Measurements from ENCODE around the gene WSCD2. TPM values are rescaled to one million over a fixed set of nuclear protein-coding genes. Genes with fewer than 3 reads are reported as not detected.

Gene WSCD2
- total RNA-seq, 1 donor from 2014 or later, result 1.4 TPM

DNA sequence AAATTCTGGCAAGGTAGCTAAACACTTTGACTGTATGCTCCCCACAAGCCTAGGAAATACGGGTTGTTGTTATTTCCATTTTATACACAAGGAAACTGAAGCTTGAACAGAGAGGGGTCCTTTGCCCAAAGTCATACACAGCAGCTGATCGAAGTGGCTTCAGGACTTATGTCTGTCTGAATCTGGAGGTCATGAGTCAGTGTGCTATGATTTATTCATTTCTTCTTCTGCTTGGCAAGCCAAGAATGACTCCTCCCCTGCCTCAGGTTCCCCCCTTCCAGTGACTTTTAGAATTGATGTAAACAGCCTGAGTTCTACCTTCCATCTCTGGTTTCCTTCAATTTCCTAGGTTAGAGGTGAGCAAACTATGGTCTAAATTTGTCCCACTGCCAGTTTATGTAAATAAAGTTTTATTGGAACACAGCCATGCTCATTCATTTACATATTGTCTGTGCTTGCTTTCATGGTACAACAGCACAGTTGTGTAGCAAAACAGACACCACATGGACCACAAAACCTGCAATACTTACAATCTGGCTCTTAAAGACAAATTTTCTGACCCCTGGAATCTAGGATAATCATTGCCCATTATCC lies 34.9 kb upstream of the WSCD2 start:
- H3K36me3 Mint-ChIP-seq (ENCODE audit: unreplicated experiment), result no peaks in the 10 kb centered on the region
- no peaks in the 10 kb centered on the region for H3K9me3 Mint-ChIP-seq (ENCODE audit: unreplicated experiment)
- peaks cover 4% of the 10 kb centered on the region for H3K27me3 Mint-ChIP-seq (ENCODE audit: unreplicated experiment)
- no peak overlapping the region for H3K4me3 Mint-ChIP-seq (ENCODE audit: unreplicated experiment)
- no peak for DNase-seq
- no peaks in the 10 kb centered on the region for H3K4me1 Mint-ChIP-seq (ENCODE audit: low read depth, unreplicated experiment)
- TF ChIP-seq, protein P1, sequence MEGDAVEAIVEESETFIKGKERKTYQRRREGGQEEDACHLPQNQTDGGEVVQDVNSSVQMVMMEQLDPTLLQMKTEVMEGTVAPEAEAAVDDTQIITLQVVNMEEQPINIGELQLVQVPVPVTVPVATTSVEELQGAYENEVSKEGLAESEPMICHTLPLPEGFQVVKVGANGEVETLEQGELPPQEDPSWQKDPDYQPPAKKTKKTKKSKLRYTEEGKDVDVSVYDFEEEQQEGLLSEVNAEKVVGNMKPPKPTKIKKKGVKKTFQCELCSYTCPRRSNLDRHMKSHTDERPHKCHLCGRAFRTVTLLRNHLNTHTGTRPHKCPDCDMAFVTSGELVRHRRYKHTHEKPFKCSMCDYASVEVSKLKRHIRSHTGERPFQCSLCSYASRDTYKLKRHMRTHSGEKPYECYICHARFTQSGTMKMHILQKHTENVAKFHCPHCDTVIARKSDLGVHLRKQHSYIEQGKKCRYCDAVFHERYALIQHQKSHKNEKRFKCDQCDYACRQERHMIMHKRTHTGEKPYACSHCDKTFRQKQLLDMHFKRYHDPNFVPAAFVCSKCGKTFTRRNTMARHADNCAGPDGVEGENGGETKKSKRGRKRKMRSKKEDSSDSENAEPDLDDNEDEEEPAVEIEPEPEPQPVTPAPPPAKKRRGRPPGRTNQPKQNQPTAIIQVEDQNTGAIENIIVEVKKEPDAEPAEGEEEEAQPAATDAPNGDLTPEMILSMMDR (IDR thresholded peaks at IDR 0.05; ENCODE audit: partially characterized antibody, unreplicated experiment), result no peak
- no peak overlapping the region for H3K27ac Mint-ChIP-seq (ENCODE audit: unreplicated experiment)

DNA sequence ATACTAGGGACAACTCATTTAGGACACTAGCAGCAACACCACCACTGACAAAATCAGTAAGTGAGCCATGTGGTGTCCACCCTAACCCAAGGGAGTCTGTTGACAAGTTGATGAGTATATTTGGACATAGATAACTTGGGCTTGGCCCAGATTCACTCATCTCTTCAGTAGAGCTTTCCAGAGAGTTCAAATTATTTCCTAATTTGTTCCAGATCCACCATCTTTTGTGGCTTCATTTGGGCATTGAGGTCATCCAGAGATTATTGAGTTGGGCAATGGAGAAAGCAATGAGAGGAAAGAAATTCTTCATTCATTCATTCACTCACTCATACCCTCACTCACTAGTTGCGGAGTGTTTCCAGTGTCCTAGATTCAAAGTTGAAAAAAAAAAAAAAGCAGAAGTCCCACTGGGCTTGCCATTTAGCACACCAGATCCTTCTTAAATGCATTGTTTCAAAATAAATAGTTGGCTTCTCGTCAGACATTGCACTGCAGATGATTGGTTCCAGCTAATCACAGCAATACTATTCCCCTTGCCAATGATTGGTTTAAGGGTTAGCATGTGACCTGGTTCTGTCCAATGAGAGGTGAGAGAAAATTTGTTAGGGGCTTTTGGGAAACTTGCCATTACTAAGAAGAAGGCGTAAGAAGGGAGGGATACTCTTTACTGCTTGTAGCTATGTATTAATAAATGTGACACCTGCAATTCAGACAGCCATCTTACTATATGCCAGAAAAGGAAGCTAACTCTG lies 31.8 kb upstream of the WSCD2 start:
- TF ChIP-seq, protein P1 (IDR thresholded peaks at IDR 0.05; ENCODE audit: partially characterized antibody, unreplicated experiment), result no peak
- no peaks in the 10 kb centered on the region for H3K36me3 Mint-ChIP-seq (ENCODE audit: unreplicated experiment)
- no peak overlapping the region for H3K27ac Mint-ChIP-seq (ENCODE audit: unreplicated experiment)
- H3K9me3 Mint-ChIP-seq (ENCODE audit: unreplicated experiment), result no peaks in the 10 kb centered on the region
- no peak for DNase-seq
- H3K4me1 Mint-ChIP-seq (ENCODE audit: low read depth, unreplicated experiment), result no peaks in the 10 kb centered on the region
- H3K27me3 Mint-ChIP-seq (ENCODE audit: unreplicated experiment), result peaks cover 2% of the 10 kb centered on the region
- no peak overlapping the region for H3K4me3 Mint-ChIP-seq (ENCODE audit: unreplicated experiment)

DNA sequence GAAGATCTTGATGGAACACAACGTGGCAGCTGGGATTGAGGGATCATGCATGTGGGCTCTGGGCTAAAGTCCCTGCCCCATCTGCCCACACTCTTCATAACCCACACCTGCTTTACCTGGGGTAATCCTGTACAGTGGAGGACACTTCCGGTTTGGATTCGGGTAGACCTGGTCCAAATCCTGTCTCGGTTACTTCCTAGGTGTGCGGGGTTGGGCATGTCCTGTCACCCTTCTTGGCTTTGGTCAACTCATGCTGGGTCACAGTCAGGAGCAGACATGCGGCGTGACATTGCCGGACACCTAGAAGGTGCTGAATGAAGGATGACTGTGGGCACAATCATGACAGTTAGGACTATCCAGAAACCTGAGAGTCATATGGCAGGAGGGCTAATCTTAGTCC lies 30.7 kb upstream of the WSCD2 start:
- Mint-ChIP-seq H3K4me1 (ENCODE audit: low read depth, unreplicated experiment) (no peaks in the 10 kb centered on the region), H3K27ac (ENCODE audit: unreplicated experiment) (no peak overlapping the region), H3K36me3 (ENCODE audit: unreplicated experiment) (no peaks in the 10 kb centered on the region), H3K27me3 (ENCODE audit: unreplicated experiment) (peaks cover 2% of the 10 kb centered on the region), H3K9me3 (ENCODE audit: unreplicated experiment) (no peaks in the 10 kb centered on the region), H3K4me3 (ENCODE audit: unreplicated experiment) (no peak overlapping the region)
- DNase-seq, result no peak
- TF ChIP-seq, protein P1 (IDR thresholded peaks at IDR 0.05; ENCODE audit: partially characterized antibody, unreplicated experiment), result no peak

DNA sequence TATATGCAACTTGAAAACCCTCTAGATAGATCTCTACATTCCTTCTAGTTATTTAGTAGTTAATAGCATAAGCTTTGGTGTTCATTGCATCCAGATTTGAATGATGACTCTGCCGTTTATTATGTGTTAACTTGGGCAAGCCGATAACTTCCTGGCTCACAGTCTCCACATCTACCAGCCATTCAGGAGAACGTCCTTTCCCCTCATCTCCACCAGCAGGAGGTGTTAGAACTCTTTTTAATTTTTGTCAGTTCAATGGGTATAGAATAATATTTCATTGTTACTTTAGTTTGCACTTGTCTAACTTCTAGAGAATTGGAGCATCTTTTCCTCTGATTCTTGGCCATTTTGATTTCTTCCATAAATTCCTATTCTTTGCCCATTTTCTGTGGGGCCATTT lies 30.0 kb upstream of the WSCD2 start:
- H3K27ac Mint-ChIP-seq (ENCODE audit: unreplicated experiment), result no peak overlapping the region
- peaks cover 2% of the 10 kb centered on the region for H3K27me3 Mint-ChIP-seq (ENCODE audit: unreplicated experiment)
- no peak for DNase-seq
- H3K4me3 Mint-ChIP-seq (ENCODE audit: unreplicated experiment), result no peak overlapping the region
- H3K9me3 Mint-ChIP-seq (ENCODE audit: unreplicated experiment), result no peaks in the 10 kb centered on the region
- H3K36me3 Mint-ChIP-seq (ENCODE audit: unreplicated experiment), result no peaks in the 10 kb centered on the region
- TF ChIP-seq, protein P1 (IDR thresholded peaks at IDR 0.05; ENCODE audit: partially characterized antibody, unreplicated experiment), result no peak
- H3K4me1 Mint-ChIP-seq (ENCODE audit: low read depth, unreplicated experiment), result no peaks in the 10 kb centered on the region
